Ovary (tissue), 3 donors: ENCODE results near the gene GLT1D1.

Experiments used
- EP300 ChIP-seq: sonication (generic); formaldehyde crosslinking; IDR thresholded peaks from one replicate; pipeline ENCODE4 v1.6.1; 2017; ENCODE audit warnings: antibody characterized with exemption
- POLR2A ChIP-seq: fragments of 450-650 bp; IDR thresholded peaks from one replicate; pipeline ENCODE4 v1.6.1; 2017; ENCODE audit warnings: antibody characterized with exemption, mild to moderate bottlenecking, moderate library complexity
- TF ChIP-seq, protein P1 (sequence below), 3 donors: fragments of 450-650 bp in 2 of 3; fragments of 200-600 bp in 1 of 3; IDR thresholded peaks; one replicate each; pipeline versions ENCODE4 v1.5.1 to v1.8.0; 2016 to 2022; ENCODE audit warnings: antibody characterized with exemption in 3 of 3, mild to moderate bottlenecking in 1 of 3
- donor health status: DM: no; HTN: no; CAD: no.

- TF ChIP-seq, protein P1, sequence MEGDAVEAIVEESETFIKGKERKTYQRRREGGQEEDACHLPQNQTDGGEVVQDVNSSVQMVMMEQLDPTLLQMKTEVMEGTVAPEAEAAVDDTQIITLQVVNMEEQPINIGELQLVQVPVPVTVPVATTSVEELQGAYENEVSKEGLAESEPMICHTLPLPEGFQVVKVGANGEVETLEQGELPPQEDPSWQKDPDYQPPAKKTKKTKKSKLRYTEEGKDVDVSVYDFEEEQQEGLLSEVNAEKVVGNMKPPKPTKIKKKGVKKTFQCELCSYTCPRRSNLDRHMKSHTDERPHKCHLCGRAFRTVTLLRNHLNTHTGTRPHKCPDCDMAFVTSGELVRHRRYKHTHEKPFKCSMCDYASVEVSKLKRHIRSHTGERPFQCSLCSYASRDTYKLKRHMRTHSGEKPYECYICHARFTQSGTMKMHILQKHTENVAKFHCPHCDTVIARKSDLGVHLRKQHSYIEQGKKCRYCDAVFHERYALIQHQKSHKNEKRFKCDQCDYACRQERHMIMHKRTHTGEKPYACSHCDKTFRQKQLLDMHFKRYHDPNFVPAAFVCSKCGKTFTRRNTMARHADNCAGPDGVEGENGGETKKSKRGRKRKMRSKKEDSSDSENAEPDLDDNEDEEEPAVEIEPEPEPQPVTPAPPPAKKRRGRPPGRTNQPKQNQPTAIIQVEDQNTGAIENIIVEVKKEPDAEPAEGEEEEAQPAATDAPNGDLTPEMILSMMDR (IDR thresholded peaks at IDR 0.05): no peak
- TF ChIP-seq POLR2A (no peak), EP300 (no peak)
Measured at GRCh38 chr12:129016159-129016558, 162.9 kb downstream of the GLT1D1 start.
